ENCODE measurements around the gene LRP4.

DNA sequence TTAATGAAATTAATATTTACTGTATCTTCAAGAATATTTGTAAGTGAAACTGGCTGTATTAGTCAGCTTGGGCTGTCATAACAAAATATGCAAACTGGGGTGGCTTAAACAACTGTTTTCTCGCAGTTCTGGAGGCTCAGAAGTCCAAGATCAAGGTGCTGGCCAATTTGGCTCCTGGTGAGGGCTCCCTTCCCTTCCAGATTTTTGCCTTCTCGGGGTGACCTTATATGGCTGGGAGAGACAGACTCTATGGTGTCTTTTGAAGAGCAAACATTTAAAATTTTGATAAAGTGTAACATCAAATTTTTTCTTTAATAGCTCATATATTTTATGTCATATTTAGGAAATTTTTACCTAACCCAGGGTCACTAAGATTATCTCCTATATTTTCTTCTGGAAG is 48.4 kb upstream of the LRP4 start:
- TF ChIP-seq, protein P1, sequence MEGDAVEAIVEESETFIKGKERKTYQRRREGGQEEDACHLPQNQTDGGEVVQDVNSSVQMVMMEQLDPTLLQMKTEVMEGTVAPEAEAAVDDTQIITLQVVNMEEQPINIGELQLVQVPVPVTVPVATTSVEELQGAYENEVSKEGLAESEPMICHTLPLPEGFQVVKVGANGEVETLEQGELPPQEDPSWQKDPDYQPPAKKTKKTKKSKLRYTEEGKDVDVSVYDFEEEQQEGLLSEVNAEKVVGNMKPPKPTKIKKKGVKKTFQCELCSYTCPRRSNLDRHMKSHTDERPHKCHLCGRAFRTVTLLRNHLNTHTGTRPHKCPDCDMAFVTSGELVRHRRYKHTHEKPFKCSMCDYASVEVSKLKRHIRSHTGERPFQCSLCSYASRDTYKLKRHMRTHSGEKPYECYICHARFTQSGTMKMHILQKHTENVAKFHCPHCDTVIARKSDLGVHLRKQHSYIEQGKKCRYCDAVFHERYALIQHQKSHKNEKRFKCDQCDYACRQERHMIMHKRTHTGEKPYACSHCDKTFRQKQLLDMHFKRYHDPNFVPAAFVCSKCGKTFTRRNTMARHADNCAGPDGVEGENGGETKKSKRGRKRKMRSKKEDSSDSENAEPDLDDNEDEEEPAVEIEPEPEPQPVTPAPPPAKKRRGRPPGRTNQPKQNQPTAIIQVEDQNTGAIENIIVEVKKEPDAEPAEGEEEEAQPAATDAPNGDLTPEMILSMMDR (conservative IDR thresholded peaks at IDR 0.05 in 1 of 2, IDR thresholded peaks at IDR 0.05 in 1 of 2; ENCODE audit: low read depth in 1 of 2, low read length in 2 of 2) = no peak
- TF ChIP-seq EZH2 (IDR thresholded peaks at IDR 0.05; ENCODE audit: low read length, missing control alignments) = no peak
